ENCODE data around the gene MAP3K21. TPM values are rescaled to one million over a fixed set of nuclear protein-coding genes. Genes with fewer than 3 reads are reported as not detected.
A peak's percentile ranks its signal among the peaks of the same experiment; 100 is the strongest.

The MAP3K21 gene
- total and polyA plus RNA-seq, 2 of the 8 experiments (the other 6 are each of a cell fraction or from before 2014, with no cell fraction given), result 21.2 to 21.8 TPM

GRCh38 chr1:233294913-233295236 is 32.6 kb upstream of the MAP3K21 start (continued):
- no peak for TF ChIP-seq MAFK (IDR thresholded peaks at IDR 0.05; ENCODE audit: low read depth, low read length)
- TF ChIP-seq, protein P1, sequence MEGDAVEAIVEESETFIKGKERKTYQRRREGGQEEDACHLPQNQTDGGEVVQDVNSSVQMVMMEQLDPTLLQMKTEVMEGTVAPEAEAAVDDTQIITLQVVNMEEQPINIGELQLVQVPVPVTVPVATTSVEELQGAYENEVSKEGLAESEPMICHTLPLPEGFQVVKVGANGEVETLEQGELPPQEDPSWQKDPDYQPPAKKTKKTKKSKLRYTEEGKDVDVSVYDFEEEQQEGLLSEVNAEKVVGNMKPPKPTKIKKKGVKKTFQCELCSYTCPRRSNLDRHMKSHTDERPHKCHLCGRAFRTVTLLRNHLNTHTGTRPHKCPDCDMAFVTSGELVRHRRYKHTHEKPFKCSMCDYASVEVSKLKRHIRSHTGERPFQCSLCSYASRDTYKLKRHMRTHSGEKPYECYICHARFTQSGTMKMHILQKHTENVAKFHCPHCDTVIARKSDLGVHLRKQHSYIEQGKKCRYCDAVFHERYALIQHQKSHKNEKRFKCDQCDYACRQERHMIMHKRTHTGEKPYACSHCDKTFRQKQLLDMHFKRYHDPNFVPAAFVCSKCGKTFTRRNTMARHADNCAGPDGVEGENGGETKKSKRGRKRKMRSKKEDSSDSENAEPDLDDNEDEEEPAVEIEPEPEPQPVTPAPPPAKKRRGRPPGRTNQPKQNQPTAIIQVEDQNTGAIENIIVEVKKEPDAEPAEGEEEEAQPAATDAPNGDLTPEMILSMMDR (IDR thresholded peaks at IDR 0.05; ENCODE audit: control extremely low read depth in 1 of 3, insufficient read depth in 1 of 3, low read depth in 1 of 3, low read length in 3 of 3), result no peak
- TF ChIP-seq JUN (IDR thresholded peaks at IDR 0.05; ENCODE audit: low read depth, low read length), result 0 out of 2 replicates have a peak, but pooled peaks have one; percentile 6
- no peak for TF ChIP-seq KDM4A (IDR thresholded peaks at IDR 0.05; ENCODE audit: low read depth, low read length, severe bottlenecking)
- TF ChIP-seq ASH2L (IDR thresholded peaks at IDR 0.05; ENCODE audit: low read length), result no peak
- TF ChIP-seq JUND (IDR thresholded peaks at IDR 0.05; ENCODE audit: low read length), result peak; percentile 92
- TF ChIP-seq CREB1 (IDR thresholded peaks at IDR 0.05), result no peak
- TF ChIP-seq CTBP2 (IDR thresholded peaks at IDR 0.05; ENCODE audit: borderline replicate concordance, insufficient read depth, insufficient read length, low read length), result peak; percentile 5
- TF ChIP-seq POLR2AphosphoS5 (IDR thresholded peaks at IDR 0.05; ENCODE audit: low read depth, low read length), result no peak
- TF ChIP-seq TCF12 (IDR thresholded peaks at IDR 0.05; ENCODE audit: low read depth, low read length), result no peak
- TF ChIP-seq SIN3A (conservative IDR thresholded peaks at IDR 0.05 in 1 of 2, IDR thresholded peaks at IDR 0.05 in 1 of 2; ENCODE audit: low read depth in 1 of 2, low read length in 2 of 2), result no peak

Measured in H1 (cell line).